T1000 (cell line): Measurements from ENCODE around the gene PLA2G7.

Experiments
- DNase-seq: peaks from one replicate; lab custom pipeline; 2025; ENCODE audit warnings: mixed read lengths; lab: John Stamatoyannopoulos, UW

Gene PLA2G7

DNA sequence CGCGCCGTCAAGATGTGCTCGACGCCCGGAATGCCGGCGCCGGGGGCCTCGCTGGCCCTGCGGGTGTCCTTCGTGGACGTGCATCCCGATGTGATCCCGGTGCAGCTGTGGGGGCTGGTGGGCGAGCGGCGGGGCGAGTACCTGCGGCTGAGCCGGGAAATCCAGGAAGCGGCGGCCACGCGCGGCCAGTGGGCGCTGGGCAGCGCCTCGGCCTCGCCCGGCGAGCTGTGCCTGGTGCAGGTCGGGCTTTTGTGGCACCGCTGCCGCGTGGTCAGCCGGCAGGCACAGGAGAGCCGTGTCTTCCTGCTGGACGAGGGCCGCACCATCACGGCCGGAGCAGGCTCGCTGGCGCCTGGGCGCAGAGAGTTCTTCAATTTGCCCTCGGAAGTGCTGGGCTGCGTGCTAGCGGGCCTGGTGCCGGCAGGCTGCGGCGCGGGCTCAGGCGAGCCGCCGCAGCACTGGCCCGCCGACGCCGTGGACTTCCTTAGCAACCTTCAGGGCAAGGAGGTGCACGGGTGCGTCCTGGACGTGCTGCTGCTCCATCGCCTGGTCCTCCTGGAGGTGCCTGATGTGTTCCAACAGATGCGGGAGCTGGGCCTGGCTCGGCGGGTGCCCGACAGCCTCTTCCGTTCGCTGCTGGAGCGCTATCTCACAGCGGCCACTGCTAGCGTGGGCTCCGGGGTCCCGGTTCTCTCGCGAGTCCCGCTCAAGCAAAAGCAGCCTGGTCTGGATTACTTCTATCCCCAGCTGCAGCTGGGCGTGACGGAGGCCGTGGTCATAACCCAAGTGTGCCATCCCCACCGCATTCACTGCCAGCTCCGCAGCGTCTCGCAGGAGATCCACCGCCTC lies 46.8 kb downstream of the PLA2G7 start:
- no peak for DNase-seq

DNA sequence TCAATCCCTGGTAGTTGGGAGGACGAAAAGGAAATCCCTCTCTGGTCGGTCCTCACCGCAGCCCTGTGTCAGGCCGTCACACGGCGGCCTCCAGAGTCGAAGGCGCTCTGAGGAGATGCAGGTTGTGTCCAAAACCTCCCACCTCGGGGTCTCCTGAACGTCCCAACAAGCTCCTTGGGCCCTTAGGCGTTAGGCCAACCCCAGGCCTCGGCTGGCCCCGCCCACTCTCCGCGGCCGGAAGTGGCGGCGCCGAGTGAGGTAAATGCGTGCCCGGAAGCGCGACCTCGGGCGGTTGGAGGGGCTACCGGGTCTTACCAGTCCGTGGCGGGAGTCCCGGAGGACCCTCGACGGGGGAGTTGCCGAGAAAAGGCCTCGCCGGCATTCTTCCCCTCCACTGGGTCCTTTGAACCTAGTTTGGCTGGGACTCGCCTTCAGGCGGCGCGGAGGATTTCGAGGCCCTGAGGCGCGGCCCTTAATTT lies 47.5 kb downstream of the PLA2G7 start, which contains the start of gene TDRD6:
TSS of gene TDRD6 (plus strand) at position 267 of the 479 bp plus-strand sequence. CDS start 244 bp downstream, outside the sequence.
- DNase-seq, result no peak

DNA sequence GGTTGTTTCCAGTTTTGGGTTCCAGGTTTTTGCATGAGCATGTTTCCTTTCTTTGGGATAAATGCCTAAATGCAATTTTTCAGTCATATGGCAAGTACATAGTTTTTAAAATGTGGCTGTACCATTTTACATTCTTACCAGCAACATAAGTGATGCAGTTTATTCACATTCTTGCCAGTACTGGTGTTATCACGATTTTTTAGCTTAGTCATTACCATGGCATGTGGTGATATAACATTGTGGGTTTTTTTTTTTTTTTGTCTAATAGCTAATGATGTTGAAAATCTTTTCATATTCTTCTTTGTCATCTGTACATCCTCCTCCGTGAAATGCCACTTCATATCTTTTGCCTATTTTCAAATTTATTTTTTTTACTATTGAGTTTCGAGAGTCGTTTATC lies 50.4 kb downstream of the PLA2G7 start:
- no peak for DNase-seq

DNA sequence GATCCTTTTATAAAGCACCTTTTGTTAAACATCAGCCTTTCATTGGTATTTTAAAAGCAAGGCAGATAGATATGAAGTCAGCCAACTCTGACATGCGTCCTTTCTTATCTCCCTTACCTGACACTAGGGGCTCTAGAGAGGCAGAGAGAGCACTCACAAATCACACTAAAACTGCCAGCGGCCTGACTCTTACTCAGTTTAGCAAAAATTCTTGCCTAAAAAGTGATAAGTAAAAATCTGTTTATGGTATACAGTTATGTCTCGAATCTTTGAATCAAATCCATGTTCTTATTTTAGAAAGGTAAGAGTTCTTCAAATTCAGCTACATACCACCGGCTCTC lies 57.9 kb downstream of the PLA2G7 start:
- DNase-seq, result no peak

DNA sequence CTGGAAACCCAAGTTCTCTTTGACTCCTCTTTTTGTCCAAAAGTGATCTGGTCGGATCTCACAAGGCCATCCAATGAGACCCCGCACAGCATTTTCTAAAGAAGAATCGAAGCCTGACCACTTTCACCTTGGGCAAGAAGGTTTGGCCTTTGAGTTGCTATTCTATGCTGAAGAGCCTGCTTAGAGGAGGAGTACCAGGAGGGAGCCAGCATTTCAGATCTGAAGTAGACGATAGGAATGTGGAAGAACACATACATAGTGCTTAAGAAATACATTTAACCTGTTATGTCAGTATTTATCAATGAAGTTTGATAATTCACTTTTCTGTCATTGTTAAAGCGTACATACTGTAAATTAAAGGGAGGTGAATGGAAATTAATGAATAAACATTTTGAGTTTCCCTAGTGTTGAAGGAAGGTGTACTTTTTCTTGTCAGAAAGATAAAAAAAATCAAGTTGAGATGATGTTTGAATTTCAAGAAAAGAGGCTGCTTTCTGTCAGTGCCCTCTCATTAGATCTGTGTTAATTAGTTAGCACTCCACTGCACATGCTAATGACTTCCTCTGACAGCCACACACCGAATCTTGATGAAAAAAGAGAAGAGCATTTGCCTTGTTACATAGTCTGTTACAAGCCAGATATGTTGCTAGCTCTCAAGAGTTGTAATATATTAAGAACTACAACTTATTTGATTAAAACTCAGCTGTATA lies 58.4 kb downstream of the PLA2G7 start:
- no peak for DNase-seq

DNA sequence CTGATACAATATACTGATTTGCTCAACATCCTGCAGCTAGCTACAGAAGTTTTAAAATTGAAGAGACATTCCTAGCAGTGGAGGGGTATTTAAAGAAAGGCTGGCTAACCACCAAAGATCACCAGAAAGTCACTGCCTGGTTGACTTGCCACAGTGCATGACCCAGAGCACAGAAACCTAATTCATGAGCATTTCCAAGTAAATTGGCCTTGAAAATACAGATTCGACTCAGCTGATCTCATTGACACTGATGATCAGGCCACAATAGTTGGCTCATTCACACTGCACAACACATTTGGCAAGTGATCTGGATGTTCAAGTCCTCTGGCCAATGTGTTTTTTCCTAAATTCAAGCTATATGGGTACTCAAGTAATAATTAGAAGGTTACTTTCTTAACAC lies 60.8 kb downstream of the PLA2G7 start:
- DNase-seq, result no peak

DNA sequence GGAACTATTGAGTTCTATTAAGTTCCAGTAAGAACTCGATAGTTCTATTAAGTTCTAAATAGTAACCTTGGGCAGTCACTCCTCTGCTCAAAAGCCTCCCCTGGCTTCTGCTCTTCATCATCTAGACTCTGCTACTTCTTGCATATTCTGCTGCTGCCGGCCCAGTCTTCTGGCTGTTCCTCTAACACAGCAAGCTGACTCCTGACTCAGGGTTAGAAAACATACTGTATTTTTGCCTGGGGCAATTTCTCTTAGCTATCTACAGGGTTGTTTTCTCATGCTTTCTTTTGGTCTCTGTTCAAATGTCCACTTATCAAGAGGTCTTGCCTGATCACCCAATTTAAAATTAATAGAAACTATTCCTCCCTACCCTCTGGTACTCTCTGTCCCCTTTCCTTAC lies 67.8 kb downstream of the PLA2G7 start:
- no peak for DNase-seq

DNA sequence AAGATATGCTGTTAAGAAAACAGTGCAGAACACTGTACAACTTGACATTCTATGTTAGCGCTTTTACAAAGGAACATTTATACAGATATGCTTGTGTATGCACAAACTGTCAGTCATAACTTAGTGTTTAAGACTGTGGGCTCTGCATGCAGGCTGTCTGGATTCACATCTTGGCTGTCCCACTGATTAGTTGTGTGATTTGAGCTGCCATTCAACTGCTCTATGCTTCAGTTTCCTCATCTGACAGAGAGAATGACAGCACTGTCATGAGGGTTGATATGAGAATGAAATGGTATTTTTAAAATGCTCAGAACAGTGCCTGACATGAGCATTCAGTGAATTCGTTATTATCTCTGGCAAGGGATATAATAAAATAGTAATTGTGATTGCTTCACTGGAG lies 73.7 kb downstream of the PLA2G7 start:
- no peak for DNase-seq

DNA sequence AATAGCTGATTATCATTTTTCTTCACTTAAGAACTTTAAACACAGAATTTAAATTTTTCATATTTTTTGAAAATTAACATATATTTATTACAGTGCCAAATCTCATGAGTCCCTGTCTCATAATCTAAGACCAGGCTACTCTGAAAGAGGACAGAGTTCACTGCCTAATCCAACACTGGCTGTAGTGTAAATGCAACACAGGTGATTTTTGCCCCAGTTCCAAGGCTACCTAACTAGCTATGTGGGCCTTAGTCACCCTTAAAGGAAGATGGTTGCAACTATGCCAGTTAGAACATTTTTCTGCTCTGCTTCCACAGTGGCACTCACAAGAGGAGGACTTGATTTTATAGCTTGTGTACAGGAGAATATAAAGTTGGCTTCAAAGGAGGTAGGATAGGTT lies 77.5 kb downstream of the PLA2G7 start:
- no peak for DNase-seq

DNA sequence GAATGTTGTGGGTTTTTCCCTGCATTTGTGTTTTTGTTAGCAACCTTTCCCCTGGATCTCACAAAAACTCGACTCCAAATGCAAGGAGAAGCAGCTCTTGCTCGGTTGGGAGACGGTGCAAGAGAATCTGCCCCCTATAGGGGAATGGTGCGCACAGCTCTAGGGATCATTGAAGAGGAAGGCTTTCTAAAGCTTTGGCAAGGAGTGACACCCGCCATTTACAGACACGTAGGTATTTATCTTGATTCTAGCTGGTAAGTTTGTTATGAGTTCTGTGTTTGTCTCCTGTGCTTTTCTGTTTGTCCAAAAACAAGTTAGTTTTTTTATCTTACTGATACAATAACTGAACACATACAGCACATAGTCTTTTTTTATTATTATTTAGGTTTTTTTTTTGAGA lies 79.4 kb downstream of the PLA2G7 start:
- DNase-seq, result no peak
